Measurements from ENCODE around the gene SEMA4G.

The SEMA4G gene

GRCh38 chr10:101000127-101000914 lies 31.0 kb downstream of the SEMA4G start:
- peak overlapping the region; percentile 82 for H3K4me2 ChIP-seq (ENCODE audit: low read depth, low read length, poor library complexity, severe bottlenecking)
- H2AFZ ChIP-seq (ENCODE audit: low read length), result peak overlapping the region; percentile 32; the same call in 1 of the 2 replicates
- H3K9me3 ChIP-seq (ENCODE audit: insufficient read depth, low read depth, low read length), result no peaks in the 10 kb centered on the region
- peaks cover 4% of the 10 kb centered on the region for H4K20me1 ChIP-seq (ENCODE audit: insufficient read depth, low read length, poor library complexity, severe bottlenecking)
- no peaks in the 10 kb centered on the region; the same call in 1 of the 2 replicates for H3K36me3 ChIP-seq (ENCODE audit: insufficient read depth, low read length)
- peak overlapping the region; percentile 91 for H3K4me3 ChIP-seq (ENCODE audit: low read length, poor library complexity, severe bottlenecking)
- no peaks in the 10 kb centered on the region for H3K27me3 ChIP-seq (ENCODE audit: insufficient read depth, low read length, poor library complexity, severe bottlenecking)
- peak overlapping the region; percentile 92 for H3K9ac ChIP-seq (ENCODE audit: low read depth, low read length, poor library complexity, severe bottlenecking)
- no peaks in the 10 kb centered on the region for H3F3A ChIP-seq (ENCODE audit: low read depth)
- peaks cover 37% of the 10 kb centered on the region for H3K4me1 ChIP-seq (ENCODE audit: insufficient read depth, low read length, poor library complexity, severe bottlenecking)
- no peaks in the 10 kb centered on the region for H3K9me2 ChIP-seq (replicated peaks; ENCODE audit: low read depth, low read length)
- no peak for TF ChIP-seq CTCF (conservative IDR thresholded peaks at IDR 0.05; ENCODE audit: low read length)
- TF ChIP-seq EZH2phosphoT487 (IDR thresholded peaks at IDR 0.05; ENCODE audit: borderline replicate concordance), result no peak
- H3K79me2 ChIP-seq (ENCODE audit: insufficient read depth, low read length), result peaks cover 43% of the 10 kb centered on the region

DNA sequence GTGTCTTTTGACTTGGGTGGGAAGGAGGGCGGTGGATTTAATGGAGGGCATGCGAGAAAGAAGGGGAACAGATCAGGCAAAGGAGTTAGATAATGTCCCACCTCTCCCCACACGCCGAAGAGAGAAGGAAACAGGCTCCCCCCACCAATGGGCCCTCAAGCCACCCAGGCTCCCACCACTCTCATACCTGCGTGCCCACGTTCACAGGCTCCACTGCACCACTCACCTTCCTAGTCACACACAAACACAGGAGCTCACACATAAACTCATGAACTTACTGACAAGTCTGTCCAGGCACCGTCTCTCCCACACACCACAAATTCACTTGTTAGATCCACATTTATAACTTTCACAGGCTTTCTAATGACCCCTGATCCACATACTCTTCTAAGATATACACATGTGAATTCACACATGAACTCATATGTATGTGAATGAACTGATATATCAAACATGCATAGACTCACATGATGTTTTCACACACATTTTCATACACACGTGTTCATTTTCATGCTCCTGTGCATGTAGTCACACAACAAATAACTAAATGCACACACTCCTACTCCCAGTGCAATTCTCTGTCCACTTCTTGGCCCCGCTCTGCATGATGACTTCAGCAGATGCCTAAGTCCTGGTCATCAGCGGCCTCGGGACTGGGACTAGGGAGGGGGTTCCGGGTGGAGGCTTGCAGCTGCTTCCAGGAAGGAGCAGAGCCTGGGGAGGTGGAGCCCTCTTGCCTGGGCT lies 31.8 kb downstream of the SEMA4G start:
- Histone ChIP-seq H3K4me1 (ENCODE audit: insufficient read depth, low read length, poor library complexity, severe bottlenecking) (peaks cover 34% of the 10 kb centered on the region), H3K9me3 (ENCODE audit: insufficient read depth, low read depth, low read length) (no peaks in the 10 kb centered on the region), H4K20me1 (ENCODE audit: insufficient read depth, low read length, poor library complexity, severe bottlenecking) (peaks cover 4% of the 10 kb centered on the region), H2AFZ (ENCODE audit: low read length) (no peak overlapping the region), H3F3A (ENCODE audit: low read depth) (no peaks in the 10 kb centered on the region), H3K9ac (ENCODE audit: low read depth, low read length, poor library complexity, severe bottlenecking) (peak overlapping the region; percentile 92), H3K79me2 (ENCODE audit: insufficient read depth, low read length) (peaks cover 43% of the 10 kb centered on the region), H3K36me3 (ENCODE audit: insufficient read depth, low read length) (peaks cover 5% of the 10 kb centered on the region; the same call in 1 of the 2 replicates), H3K4me3 (ENCODE audit: low read length, poor library complexity, severe bottlenecking) (peak overlapping the region; percentile 91), H3K4me2 (ENCODE audit: low read depth, low read length, poor library complexity, severe bottlenecking) (peak overlapping the region; percentile 82), H3K9me2 (replicated peaks; ENCODE audit: low read depth, low read length) (no peaks in the 10 kb centered on the region), H3K27me3 (ENCODE audit: insufficient read depth, low read length, poor library complexity, severe bottlenecking) (no peaks in the 10 kb centered on the region)
- no peak for TF ChIP-seq EZH2phosphoT487 (IDR thresholded peaks at IDR 0.05; ENCODE audit: borderline replicate concordance)
- no peak for TF ChIP-seq CTCF (conservative IDR thresholded peaks at IDR 0.05; ENCODE audit: low read length)

DNA sequence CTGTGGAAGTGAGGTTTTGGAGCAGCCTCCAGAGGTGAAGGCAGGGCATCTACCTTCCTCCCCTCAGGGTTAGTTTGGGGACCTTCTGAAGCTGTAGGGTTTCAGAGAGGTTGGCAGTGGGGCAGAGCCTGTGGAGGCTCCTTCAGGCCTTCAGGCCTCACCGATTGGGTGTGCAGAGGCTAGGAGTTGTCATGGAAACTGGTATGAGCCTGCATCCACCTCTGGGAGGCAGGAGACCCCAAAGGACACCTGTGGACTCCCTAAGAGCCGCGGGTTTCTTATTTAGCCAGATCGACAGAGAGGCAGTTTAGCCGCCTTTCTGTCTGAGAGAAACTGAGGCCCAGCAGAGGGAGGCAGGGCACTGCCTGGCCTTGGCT lies 32.3 kb downstream of the SEMA4G start:
- Histone ChIP-seq H3F3A (ENCODE audit: low read depth) (no peaks in the 10 kb centered on the region), H3K9ac (ENCODE audit: low read depth, low read length, poor library complexity, severe bottlenecking) (peak overlapping the region; percentile 92), H4K20me1 (ENCODE audit: insufficient read depth, low read length, poor library complexity, severe bottlenecking) (peaks cover 4% of the 10 kb centered on the region), H3K4me2 (ENCODE audit: low read depth, low read length, poor library complexity, severe bottlenecking) (peak overlapping the region; percentile 82), H3K27me3 (ENCODE audit: insufficient read depth, low read length, poor library complexity, severe bottlenecking) (no peaks in the 10 kb centered on the region), H3K36me3 (ENCODE audit: insufficient read depth, low read length) (peaks cover 8% of the 10 kb centered on the region; the same call in 1 of the 2 replicates), H2AFZ (ENCODE audit: low read length) (no peak overlapping the region), H3K9me2 (replicated peaks; ENCODE audit: low read depth, low read length) (no peaks in the 10 kb centered on the region), H3K79me2 (ENCODE audit: insufficient read depth, low read length) (peaks cover 43% of the 10 kb centered on the region), H3K9me3 (ENCODE audit: insufficient read depth, low read depth, low read length) (no peaks in the 10 kb centered on the region), H3K4me3 (ENCODE audit: low read length, poor library complexity, severe bottlenecking) (peak overlapping the region; percentile 91), H3K4me1 (ENCODE audit: insufficient read depth, low read length, poor library complexity, severe bottlenecking) (peaks cover 29% of the 10 kb centered on the region)
- TF ChIP-seq CTCF (conservative IDR thresholded peaks at IDR 0.05; ENCODE audit: low read length) (no peak), EZH2phosphoT487 (IDR thresholded peaks at IDR 0.05; ENCODE audit: borderline replicate concordance) (no peak)
